Peyer's patch (tissue), 4 donors: ENCODE measurements around the gene SLC35A2. TPM values are rescaled to one million over a fixed set of nuclear protein-coding genes. Genes with fewer than 3 reads are reported as not detected.
A peak's percentile ranks its signal among the peaks of the same experiment; 100 is the strongest.

ENCODE experiments used
- DNase-seq, 3 donors: peaks; one replicate each; pipeline ENCODE4 v3.0.0-alpha.2; 2017 to 2019
- H3K27ac ChIP-seq, 4 donors: fragments of 200-600 bp; sonication (generic); one replicate each; pipeline ENCODE4 v1.5.1; 2016 to 2019
- H3K27me3 ChIP-seq, 2 donors: fragments of 200-600 bp; sonication (generic); one replicate each; pipeline ENCODE4 v1.5.1; 2019
- H3K36me3 ChIP-seq, 3 donors: fragments of 200-600 bp; sonication (generic); one replicate each; pipeline ENCODE4 v1.5.1; 2016 to 2019
- H3K4me1 ChIP-seq, 4 donors: fragments of 200-600 bp; sonication (generic); one replicate each; pipeline ENCODE4 v1.5.1; 2016 to 2019
- H3K4me3 ChIP-seq, 4 donors: fragments of 200-600 bp; sonication (generic); 1 replicate in 3 of 4; 2 replicates in 1 of 4; pipeline ENCODE4 v1.5.1; 2016 to 2019; ENCODE audit warnings: mild to moderate bottlenecking in 1 of 4
- H3K9me3 ChIP-seq, 4 donors: fragments of 200-600 bp; sonication (generic); one replicate each; pipeline ENCODE4 v1.5.1; 2016 to 2019; ENCODE audit warnings: mild to moderate bottlenecking in 1 of 4
- POLR2A ChIP-seq, 2 donors: fragments of 450-650 bp; IDR thresholded peaks; one replicate each; pipeline ENCODE4 v1.5.1; 2017; ENCODE audit warnings: antibody characterized with exemption in 2 of 2, mild to moderate bottlenecking in 2 of 2, moderate library complexity in 2 of 2
- total RNA-seq, 4 donors: library from RNA; depleted of rRNA; stranded (reverse); fragments of >200 nt; gene quantifications; one replicate each; pipeline ENCODE4 v1.1.0, GENCODE V29; 2016
- TF ChIP-seq, protein P1 (sequence below), 6 experiments: fragments of 450-650 bp in 4 of 6; fragments of 200-600 bp in 2 of 6; sonication (generic) in 1 of 6; IDR thresholded peaks; one replicate each; pipeline ENCODE4 v1.5.1; 2017 to 2019; ENCODE audit warnings: antibody characterized with exemption in 6 of 6, mild to moderate bottlenecking in 3 of 6, moderate library complexity in 1 of 6

Gene SLC35A2
- total RNA-seq, 4 donors from 2014 or later = 14.0 to 43.3 (median 21.5) TPM

DNA sequence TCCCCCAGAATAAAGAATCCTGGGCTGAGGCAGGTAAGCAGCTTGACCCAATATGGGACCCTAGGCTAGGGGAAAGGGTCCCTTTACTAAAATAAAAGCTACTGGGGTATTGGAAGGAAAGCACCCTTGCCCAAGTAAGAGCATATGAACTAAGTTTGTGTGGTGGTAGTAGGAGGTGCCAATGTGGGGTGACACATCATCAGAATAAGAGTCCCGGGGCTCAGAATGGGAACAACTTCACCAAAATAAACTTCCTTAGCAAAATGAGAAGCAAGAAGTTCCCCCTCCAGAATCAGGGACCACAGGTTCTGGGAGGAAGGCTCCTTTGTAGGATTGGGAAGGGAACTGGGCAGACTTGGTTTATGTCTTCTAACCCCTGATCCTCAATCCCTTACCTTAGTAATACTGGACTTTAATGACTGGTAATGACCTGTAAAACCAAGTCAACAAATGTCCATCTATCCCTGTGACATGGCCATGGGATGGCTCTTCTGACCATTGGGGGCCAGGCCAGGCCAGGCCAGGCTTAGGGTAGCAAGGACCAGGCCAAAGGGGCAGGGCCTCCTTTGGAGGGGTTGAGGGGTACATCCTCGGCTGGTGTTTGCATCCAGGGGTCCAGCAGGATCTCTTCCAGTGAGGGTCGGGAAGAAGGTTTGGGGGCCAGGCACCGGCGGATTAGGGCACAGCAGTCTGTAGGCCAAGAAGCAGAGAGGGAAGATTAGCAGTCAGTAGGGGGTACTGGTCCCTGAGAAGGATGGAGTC lies 2.3 kb upstream of the SLC35A2 start:
- Histone ChIP-seq H3K4me3 (no peak overlapping the region), H3K27me3 (no peaks in the 10 kb centered on the region), H3K36me3 (peaks cover 0 to 8% (median 0%) of the 10 kb centered on the region in 3 donors), H3K4me1 (peaks cover 0 to 6% (median 0%) of the 10 kb centered on the region in 4 donors), H3K27ac (no peak overlapping the region), H3K9me3 (no peaks in the 10 kb centered on the region)
- TF ChIP-seq POLR2A (IDR thresholded peaks at IDR 0.05) = no peak
- TF ChIP-seq, protein P1, sequence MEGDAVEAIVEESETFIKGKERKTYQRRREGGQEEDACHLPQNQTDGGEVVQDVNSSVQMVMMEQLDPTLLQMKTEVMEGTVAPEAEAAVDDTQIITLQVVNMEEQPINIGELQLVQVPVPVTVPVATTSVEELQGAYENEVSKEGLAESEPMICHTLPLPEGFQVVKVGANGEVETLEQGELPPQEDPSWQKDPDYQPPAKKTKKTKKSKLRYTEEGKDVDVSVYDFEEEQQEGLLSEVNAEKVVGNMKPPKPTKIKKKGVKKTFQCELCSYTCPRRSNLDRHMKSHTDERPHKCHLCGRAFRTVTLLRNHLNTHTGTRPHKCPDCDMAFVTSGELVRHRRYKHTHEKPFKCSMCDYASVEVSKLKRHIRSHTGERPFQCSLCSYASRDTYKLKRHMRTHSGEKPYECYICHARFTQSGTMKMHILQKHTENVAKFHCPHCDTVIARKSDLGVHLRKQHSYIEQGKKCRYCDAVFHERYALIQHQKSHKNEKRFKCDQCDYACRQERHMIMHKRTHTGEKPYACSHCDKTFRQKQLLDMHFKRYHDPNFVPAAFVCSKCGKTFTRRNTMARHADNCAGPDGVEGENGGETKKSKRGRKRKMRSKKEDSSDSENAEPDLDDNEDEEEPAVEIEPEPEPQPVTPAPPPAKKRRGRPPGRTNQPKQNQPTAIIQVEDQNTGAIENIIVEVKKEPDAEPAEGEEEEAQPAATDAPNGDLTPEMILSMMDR (IDR thresholded peaks at IDR 0.05) = no peak
- DNase-seq = no peak

DNA sequence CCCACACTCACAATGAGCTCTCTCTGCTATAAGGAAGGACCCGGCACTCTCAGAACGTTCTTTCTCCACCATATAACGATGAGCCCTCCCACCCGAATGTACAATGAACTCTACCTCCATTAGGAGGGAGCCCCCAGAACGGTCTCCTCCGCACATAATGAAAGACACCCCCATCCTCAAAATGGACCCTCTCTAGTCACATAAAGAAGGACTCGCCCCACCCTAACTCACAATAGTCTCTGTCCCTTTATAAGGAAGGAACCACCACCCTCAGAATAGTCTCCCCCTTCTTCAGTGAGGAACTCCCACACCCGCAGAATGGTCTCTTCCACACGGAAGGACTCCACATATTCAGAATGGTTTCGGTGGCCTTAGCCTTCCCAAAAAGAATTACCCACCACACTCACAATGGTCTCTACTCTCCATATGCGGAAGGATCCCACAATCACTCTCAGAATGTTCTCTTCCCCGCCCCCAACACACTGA lies 477 bp downstream of the SLC35A2 start:
- DNase-seq = no peak
- H3K27ac ChIP-seq = peak overlapping the region; percentile 75 to 92 (median 86)
- no peaks in the 10 kb centered on the region for H3K27me3 ChIP-seq
- H3K4me3 ChIP-seq = peak overlapping the region; percentile 59 to 82 (median 70)
- TF ChIP-seq, protein P1 (IDR thresholded peaks at IDR 0.05) = no peak
- TF ChIP-seq POLR2A (IDR thresholded peaks at IDR 0.05) = no peak
- H3K36me3 ChIP-seq = peaks cover 0 to 8% (median 0%) of the 10 kb centered on the region in 3 donors
- H3K9me3 ChIP-seq = no peaks in the 10 kb centered on the region
- H3K4me1 ChIP-seq = no peaks in the 10 kb centered on the region

DNA sequence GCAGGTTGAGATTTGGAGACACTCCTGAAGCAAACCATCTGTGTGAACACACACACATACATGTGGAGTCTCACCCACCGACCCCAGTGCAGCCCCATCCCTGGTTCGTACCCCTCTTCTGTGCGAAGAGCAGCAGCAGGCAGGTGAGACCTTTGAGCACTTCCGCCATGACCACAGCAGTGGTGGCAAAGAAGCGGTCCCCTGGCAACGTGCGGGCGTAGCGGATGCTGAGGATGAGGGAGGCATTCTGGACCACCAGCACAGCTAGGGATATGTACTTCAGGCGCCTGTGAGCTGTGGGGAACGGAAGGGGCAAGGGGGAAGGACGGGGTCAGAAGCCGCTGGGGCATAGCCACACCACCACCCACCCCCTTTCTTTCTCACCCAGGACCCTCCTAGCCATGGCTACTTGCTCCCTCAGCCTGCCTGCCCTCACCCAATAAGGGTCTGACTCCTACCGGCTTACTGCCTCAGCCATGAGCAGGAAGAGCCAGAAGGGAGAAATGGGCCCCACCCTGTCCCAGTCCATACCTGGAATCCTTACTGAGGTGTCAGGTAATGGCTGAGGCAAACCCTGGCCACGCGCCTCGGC lies 1.6 kb downstream of the SLC35A2 start:
- TF ChIP-seq POLR2A (IDR thresholded peaks at IDR 0.05) = no peak
- TF ChIP-seq, protein P1 (IDR thresholded peaks at IDR 0.05) = no peak
- peaks cover 0 to 15% (median 0%) of the 10 kb centered on the region in 3 donors for H3K36me3 ChIP-seq
- no peak overlapping the region for H3K27ac ChIP-seq
- H3K4me3 ChIP-seq = no peak overlapping the region
- no peaks in the 10 kb centered on the region for H3K4me1 ChIP-seq
- DNase-seq = no peak
- H3K9me3 ChIP-seq = no peaks in the 10 kb centered on the region
- H3K27me3 ChIP-seq = no peaks in the 10 kb centered on the region

DNA sequence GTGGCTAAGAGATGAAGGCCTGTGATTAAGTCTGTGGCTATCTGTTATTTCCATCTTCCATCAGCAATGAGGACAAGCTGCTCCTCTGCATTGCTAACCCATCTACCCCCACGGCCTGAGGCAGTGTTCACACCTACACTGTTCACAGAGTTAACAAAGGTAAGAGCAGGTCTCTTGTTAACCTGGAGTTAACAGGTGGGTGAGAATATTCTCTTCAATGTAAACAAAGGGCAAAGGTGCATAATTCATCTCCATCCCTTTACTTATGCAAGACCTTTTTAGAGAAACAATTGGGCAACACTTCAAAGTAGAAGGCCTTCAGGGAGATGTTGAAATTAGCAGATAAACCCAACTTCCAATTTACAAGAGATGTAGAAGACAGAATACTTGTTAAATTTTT lies 2.8 kb downstream of the SLC35A2 start:
- no peak for DNase-seq
- peaks cover 0 to 7% (median 0%) of the 10 kb centered on the region in 3 donors for H3K36me3 ChIP-seq

DNA sequence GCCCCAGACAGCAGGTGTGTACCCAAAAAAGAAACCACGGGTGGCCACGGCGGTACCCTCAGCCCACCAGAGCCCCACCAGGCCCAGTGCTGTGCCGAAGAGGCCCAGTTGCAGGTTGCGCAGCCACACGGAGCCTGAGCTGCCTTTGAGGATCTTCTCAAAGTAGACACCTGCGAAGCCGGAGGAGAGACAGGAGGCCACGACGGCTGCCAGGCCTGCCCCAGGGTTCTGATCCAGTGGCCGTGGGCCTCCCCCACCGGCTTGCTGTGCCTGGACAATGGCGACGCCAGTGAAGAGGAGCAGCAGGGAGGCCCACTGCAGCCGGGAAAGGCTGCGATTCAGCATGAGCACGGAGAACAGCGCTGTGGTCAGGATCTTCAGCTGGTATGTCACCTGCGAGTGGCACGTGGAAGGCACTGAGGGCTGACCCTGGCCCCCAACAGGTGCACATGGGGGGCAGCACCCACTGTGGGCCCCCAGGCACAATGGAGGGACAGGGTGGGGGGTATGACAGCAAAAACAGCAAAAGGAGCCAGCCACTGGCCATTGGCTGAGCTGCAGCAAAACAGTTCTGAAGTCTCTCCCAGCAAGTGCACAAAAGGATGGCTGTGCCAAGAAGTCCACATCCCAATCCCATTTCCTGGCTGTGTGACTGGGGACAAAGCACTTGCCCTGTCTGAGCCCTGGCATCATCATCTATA lies 6.2 kb downstream of the SLC35A2 start:
- Histone ChIP-seq H3K4me3 (no peak overlapping the region), H3K9me3 (no peaks in the 10 kb centered on the region), H3K27ac (no peak overlapping the region), H3K27me3 (no peaks in the 10 kb centered on the region), H3K36me3 (peaks cover 0 to 30% (median 0%) of the 10 kb centered on the region in 3 donors), H3K4me1 (no peaks in the 10 kb centered on the region)
- DNase-seq = no peak
- TF ChIP-seq POLR2A (IDR thresholded peaks at IDR 0.05) = no peak
- TF ChIP-seq, protein P1 (IDR thresholded peaks at IDR 0.05) = no peak

More for the DNA sequence above, 2.8 kb downstream of the SLC35A2 start:
- H3K4me3 ChIP-seq = no peak overlapping the region
- H3K9me3 ChIP-seq = no peaks in the 10 kb centered on the region
- no peak overlapping the region for H3K27ac ChIP-seq
- H3K4me1 ChIP-seq = no peaks in the 10 kb centered on the region
- no peaks in the 10 kb centered on the region for H3K27me3 ChIP-seq
- TF ChIP-seq POLR2A (IDR thresholded peaks at IDR 0.05) = no peak
- TF ChIP-seq, protein P1 (IDR thresholded peaks at IDR 0.05) = no peak
